Activated CD4-positive, alpha-beta T cell treated with anti-CD3 and anti-CD28 coated beads, Interleukin-2, Interleukin-6, amounts not matched to agents 100 ng/mL and 50 ng/mL, durations not matched to agents 16 hours and 8 hours (primary cell): ENCODE measurements around the gene SEC22A.

ENCODE experiments used
- DNase-seq: peaks from one replicate; pipeline ENCODE4 v3.0.0-alpha.2; 2020

The SEC22A gene

DNA sequence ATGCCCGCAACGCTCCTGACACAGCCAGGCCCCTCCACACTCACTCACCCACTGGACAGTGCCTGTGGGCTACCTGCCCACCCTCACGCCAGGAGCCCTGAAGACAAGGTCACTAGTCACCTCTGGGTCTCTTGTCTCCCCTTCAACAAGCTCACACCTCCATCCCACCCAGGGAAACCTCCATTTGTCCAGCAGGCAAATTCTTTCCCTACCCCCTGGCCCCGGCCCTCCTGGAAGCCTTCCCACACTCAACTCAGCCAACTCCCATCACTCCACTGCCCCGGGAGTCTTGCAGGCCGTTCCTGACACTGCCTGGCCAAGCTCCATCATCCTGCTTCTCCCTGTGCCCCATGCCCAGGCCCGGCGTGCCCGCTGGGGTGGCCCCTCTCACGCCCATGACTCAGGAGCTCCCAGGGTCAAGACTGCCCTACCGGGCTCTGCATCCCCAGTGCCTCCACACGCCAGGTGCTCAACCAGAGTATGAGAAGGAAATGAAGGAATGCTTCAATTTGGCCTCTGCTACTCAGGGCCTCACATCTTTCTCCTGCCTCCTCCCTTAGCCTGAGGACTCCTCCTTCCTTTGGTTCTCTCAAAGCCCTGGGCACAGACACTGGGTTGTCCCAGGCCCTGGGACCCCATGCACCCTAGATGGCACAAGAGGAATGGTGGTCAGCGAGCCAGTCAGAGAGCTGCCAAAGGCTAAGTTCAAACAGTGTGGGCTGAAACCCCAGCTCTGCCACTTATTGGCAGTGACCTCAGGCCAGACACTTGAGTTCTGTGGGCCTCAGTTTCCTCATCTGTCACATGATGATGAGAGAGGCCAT is 88.6 kb downstream of the SEC22A start:
- DNase-seq: no peak

DNA sequence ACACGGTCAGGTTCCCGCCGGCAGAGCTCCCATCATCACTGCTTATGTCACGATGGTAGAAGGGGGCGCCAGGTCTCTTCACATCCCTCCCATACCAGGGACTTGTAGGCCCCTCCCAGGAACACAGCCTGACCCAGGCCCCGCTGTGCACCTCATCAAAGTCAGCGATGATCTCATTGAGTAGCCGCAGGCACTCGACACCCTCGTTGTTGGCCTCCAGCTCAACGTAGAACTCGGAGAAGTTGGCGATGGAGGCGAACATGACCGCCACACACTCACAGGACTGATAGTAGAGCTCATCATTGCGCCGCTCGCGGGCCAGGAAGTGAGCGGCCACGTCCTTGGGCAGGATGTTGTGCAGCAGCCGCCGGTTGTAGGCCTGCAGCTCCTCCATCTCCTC is 89.2 kb downstream of the SEC22A start:
- DNase-seq: no peak

DNA sequence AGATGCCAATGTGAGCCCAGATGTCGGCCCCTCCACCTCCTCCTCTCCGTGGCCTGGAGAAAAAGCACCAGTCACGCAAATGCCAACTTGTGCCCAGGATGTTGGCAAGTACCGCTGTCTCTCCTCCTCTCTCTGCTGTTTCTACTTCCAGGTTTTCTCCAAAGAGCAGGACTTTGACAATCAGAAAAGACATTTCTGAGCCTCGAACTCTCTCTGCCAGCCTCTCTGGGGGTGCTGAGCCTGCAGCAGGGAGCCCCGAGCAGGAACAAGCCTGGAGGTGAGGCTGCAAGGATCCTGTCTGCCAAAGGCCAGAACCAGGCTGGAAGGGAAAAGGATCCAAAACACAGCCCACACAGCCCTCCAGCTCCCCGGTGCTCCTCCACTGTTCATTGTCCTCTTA is 89.7 kb downstream of the SEC22A start:
- no peak for DNase-seq

DNA sequence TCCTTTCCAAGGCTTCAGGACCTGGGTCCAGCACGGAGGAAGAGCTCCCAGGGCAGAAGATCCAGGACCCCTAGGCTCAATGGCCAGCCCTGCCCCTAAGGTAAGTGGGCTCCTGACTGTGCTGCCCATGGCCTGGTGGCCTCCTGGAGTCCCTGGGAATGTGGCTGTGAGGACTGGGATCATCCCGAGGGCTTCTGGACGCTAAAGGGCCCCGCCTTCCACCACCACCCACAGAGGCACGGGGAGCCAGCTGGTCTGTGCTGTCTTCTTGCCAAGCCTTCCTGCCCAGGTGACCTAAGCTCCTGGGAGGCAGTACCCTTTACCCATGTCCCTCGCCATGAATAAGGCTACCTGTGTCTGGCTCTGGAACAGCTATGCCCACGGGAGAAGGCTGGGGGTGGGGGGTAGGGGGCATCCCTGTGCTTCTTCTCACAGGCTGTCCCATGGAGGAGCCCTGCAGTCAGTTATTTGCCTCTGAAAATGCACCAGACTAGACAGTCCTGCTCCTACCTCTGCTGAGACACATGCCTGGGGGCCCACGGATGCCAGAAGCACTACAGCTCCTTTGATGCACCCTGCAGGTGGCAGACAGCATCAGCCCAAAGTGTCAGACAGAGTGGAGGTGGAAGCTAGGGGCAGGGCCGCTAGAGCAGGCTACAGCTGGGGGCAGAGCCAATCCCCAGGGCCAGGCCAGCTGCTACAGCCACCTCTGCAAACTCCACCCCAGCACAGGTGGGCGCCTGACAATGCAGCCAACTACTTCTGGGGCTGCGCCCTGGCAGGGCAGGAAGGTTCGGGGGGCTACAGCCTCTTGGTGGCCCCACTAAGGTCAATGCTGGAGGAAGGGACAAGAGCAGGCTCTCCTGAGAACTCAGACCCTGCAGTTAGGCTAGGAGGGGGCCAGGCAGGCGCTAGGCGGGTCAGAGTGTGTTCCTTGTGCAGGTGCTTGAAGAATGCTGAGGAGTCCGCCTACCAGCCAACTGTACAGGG is 90.9 kb downstream of the SEC22A start:
- DNase-seq: no peak

DNA sequence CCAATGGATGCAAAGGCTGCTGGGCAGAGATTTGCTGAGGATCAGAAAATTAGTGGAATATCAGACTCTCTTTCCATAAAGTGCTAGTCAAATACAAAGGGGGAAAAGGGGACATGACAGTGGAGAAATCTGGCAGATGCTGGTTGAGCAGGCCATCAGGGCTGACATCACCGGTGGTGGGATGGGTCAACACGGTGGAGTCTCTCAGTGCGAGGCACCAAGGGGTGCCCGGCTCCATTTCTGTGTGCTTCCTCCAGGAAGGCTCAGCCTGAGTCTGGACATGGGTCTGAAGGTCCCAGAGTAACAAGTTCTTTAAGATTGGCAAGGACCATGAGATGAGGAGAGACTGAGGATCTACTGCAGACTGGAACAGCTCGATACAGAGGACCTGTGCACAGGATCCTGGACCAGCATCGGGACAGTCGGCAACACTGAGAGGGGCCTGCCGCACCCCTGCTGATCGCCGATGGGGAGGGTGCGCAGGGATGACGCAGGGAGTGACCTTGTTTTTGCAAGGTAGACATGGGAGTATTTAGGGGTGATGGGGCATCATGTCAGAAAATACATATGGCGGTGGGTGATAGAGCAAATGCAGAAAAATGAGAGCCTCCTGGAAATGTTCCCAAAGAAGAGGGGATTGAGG is 92.7 kb downstream of the SEC22A start:
- DNase-seq: no peak

DNA sequence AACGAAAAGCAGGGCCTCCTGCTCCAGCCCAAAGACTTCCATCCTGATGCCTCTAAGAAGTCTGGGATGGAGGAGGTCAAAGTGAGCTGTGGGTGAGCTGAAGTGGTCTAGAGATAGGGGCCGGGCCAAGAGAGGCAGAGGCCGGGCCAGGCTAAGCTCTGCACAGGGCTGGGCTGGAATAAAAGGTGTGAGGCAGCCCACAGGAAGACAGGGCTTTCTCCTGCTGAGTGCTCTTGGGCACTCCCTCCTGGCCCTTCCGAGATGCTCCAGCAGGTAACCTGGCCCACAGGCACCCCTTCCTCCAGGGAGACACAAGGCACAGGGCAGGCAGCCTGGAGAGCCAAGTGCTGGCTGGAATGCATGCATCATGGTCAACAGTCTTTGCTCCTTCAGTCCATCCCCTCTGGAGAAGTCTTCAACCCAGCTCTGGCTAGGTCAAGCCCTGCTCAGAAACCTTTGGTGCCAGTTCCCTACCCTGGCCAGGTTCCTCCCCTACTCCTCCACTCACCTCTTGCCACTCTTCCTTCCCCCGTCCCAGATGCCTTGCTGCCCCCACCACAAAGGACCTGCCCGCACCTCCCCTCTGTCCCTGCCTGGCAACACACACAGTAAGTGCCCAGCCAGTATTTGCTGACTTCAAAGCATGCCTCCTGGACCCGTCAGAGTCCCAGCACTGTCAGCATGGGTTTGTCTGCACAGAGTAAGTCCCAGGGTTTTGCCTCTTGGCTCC is 93.6 kb downstream of the SEC22A start:
- DNase-seq: no peak

DNA sequence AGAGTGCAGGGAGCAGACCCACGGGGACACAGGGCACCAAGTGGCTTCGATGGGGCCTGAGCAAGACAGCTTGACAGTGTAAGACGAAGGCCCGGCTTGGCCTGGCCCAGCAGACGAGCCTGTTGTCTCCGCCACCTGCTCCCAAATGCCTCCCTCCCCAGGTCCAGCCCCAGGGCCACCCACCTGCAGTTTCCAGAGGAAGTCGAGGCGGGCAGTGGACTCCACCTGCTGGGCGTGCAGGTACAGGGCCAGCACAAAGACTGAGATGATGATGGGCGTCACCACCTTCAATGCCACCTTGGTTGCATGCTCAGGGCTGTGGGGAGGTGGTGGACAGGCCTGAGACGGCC is 94.1 kb downstream of the SEC22A start:
- no peak for DNase-seq

DNA sequence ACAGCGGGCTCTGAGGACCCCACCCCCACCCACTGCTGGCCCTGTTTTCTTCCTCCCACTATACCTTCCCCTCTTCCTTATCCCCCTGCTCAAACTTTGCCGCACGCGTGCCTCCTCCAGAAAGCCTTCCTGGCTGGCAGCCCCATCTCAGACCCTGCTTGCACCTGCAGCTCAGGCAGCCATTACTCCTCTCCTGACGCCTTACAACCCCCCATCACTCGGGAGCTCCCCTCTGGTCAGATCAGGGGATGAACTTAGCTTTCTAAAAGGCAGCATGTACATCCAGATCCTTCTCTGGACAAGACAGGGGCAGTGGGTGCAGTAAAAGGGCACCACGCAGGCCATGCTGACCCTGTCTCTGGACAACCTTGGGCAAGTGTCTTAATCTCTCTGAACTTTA is 94.5 kb downstream of the SEC22A start:
- DNase-seq: no peak

DNA sequence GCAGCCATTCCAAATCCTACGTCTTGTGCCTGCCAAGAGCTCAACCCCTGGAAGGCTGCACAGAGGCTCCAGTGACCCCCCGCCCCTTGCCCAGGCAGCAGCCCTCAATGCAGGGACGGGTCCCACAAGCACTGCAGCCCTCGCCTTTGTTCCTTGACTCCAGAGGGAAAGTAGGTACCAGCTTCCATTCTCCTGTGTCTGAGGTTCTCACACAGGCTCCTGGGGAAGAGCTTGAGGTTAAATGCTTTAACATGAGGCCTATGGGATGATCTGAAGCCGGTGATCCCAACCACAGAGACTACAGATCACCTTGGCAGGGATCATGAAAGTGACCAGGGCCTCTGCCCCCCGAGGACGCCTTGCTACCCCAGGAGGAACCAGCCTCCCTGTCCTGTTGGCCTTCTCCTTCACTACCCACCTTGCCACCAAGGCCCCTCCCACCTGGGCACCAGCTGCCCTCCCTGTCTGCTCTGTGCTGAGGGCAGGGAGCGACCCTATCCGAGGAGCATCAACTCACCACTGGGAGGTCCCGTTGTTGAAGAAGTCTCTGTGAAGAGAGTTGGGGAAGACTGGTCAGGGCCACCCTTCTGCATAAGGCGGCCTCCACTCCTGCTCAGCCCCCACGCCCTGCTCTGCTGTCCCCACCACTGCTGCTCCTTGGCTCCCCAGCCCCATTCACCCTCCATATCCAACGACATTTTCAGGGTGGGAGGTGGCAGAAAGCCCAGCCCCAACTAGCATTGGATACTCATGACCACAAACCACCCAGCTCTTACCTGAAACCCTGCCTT is 95.3 kb downstream of the SEC22A start:
- no peak for DNase-seq

DNA sequence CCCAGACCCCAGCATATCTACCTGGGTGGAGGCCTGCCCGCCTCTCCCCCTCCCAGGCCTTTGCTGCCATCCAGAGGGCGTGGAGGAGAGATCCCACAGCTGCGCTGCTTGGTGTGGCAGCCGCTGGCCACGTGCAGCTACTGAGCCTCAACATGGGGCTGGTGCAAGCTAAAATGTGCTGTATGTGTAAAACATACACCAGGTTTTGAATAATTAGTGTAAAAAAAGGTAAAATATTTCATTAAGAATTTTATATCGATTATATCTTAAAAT is 95.8 kb downstream of the SEC22A start:
- DNase-seq: no peak

DNA sequence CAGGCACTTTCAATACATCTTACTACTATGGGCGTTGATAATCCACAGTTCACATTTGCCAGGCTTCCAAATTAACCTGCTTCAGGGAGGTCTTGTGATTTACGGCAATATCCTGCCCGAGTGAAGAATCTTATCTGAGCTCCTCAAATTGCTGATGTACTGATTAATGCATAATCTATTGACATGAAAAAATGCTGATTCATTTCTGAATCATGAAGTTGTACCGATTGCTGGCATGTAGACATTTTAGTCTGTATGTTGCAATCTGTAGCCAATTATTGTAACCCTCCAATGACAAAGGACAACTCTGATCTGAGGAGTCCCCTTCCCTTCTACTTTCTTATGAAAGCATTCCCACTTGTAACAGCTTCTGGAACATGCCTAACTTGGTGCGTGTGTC is 97.2 kb downstream of the SEC22A start:
- DNase-seq: no peak

DNA sequence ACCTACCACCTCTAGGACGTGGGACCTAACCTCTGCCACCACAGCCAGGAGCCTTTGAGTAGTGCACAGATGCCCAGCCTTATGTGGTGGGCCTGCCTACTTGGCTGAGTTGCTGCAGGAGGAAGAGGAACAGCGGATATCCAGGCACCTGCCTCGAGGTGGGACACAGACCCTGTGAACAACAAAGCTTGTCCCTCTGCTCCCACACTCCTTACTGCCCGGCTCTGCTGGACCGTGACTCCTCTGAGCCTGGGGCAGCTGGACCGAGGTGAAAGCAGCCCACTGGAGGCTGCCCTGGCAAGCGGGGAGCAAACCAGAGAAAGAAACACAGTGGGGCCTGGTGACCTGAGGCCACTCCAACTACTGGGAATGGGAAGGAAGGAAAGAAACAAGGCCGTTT is 97.8 kb downstream of the SEC22A start:
- no peak for DNase-seq

DNA sequence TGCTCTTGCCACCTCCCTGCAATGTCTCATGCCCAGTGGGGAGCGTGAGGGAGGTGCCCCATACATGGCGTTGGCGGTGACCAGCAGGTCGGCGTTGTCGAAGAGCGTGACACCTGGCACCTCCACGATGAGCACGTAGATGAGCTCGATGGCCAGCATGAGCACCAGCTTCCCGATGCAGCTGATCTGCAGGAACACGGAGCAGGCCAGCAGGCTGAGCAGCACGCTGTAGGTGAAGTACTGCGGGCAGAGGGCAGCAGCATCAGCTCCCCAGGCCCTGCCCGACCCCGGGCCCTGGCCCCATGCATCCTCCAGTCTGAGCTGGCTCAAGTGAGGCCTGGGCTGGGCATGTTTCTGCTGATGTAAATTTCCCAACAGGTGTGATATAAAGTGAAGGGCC is 98.3 kb downstream of the SEC22A start:
- DNase-seq: no peak

DNA sequence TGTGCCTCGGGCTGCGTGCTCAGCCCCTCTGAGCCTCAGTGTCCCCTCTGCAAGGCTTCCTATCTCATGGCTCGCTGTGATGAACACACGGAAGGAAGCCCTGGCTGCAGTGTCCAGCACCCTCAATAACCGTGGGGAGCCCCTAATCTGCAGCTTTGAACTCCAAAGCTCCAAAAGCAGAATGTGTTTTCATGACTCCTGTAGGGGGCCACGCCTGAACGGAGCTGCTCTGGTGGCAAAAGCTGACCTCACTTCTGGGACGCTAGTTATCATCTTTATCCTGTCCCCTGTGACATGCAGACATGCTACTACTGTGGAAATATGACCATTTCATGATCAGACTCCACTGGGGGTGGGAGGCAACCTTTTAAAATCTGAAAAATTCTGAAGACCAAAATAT is 98.8 kb downstream of the SEC22A start:
- DNase-seq: no peak

DNA sequence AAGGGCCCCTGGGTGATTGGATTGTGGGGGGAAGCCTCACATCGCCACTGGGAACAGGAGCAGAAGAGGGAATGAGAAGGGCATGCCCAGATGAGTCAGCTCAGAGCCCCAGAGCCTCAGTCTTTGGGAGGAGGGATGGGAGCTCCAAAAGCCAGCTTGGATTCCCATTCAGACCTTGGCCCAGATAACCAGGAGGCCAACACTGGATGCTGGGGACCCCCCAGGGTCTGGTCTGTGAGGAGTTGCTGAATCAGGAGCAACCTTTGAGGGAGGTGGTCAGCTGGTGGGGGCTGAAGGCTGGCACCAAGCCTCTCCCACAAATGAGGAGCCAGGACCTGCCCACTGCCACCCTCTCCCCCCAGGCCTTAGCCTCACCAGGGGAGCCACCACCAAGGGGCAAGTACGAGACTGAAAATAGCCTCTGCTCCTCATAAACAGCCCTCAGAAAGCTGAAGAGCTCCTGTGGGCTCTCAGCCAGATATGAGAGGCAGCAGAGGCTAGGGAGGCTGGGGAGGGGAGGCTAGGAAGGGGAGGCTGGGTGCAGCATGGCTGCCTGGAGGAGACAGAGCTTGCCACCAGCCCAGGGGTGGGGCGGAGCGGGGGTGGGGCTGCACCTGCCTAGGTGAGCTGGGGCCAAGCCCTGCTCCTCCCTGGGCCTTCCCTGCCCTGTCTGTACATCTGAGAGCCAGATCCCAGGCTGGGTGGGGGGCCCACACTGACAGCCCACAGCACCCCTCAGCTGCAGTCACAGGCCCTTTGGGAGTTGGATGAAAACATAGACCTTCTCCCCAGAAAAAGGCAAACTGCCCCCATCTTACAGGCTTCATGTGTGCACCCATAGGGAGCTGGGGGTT is 99.8 kb downstream of the SEC22A start:
- no peak for DNase-seq

DNA sequence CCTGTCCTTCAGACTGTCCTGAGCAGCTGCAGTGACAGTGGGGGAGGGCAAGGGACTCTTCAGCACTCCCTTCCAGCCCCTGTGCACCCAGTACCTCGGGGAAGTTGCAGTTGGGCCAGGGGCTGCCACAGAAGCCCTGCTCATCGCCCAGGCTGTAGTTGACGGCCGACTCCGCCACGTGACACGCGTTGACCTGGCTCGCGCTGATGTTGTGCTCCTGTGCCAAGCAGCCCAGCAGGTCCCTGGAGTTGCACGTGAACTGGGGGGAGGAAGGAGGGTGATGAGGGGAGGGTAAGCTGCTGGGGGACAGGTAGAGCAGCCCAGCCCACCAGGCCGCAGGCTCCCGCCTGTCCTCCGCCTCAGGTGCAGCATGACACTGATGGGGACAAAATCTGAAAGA is 101.2 kb downstream of the SEC22A start:
- no peak for DNase-seq

DNA sequence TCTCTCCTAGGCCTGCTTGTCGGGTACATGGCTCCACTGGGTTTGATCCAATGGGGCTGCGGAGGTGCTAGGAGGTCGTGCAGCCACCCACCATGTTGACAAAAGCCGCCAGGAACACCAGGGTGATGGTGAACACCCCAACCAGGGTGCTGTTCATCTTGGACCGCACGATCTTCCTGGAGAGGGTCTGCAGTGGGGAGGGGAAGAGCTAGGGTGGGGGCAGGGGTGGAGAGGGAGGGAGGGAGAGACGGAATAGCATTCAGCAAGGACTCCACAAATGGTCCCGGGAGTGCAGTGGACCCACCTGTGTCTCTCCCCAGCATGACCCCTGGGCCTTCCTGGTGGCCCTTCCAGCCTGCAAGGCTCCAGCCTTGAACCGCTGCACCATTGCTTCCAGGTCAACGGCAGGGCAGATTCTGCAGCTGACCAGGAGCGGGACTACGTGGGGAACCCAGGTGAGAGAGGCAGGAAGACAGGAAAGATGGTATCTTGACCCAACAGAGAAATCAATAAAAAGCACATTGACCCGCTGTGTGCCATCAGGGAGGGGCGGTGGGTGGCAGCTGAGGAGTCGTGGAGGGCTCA is 102.3 kb downstream of the SEC22A start:
- no peak for DNase-seq

DNA sequence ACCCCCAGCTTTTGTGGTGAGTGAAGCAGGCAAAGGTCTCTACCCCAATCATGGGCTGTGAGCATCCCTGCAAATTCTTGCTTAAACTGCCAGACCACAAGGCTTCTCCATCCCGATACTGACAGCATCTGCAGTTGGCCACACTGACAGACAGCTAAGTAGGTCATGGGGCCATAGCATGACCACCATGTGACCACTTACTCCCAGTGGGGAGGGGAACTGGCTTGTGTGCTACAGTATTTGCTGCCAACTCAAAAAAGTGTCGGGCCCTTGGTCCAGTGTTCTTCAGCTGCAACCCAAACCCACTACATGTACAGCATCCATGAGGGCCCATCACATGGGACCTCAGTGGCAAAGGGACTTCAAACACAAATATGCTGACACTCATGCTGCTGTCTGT is 103.4 kb downstream of the SEC22A start:
- DNase-seq: no peak

DNA sequence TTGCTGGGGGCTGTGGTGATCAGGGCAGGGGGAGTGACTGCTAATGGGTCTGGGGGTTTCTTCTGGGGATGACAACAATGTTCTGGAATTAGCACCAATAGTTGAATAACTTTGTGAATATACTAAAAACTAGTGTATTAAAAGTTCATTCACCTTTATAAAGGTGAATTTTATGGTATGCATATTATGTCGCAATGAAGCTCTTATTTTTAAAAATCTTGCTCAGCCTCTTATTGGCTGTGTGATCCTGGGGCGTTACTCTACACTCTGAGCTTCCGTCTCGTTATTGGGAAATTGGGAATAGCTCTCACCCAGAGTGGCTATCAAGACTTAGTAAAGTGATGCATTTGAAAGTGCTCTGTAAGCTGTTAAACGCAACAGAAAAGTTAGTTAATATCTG is 105.3 kb downstream of the SEC22A start:
- no peak for DNase-seq

DNA sequence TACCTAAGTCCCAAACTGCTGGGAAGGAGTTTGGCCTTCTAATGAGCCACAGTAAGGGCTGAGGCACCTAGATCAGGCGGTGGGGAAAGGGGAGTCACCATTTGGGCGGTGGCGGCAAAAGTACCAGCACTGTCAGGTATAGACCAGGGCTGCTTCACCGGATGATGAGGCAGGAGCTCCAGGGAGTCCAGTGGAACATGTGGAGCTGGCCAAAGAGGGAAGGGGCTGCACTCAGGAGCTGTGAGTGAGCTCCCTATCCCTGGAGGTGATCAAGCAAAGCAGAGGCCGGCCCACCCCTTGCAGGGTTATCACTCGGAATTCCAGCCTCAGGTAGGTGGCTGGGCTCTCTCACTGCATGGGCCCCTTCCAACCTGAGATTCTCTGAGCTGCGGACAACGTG is 108.4 kb downstream of the SEC22A start:
- DNase-seq: no peak

DNA sequence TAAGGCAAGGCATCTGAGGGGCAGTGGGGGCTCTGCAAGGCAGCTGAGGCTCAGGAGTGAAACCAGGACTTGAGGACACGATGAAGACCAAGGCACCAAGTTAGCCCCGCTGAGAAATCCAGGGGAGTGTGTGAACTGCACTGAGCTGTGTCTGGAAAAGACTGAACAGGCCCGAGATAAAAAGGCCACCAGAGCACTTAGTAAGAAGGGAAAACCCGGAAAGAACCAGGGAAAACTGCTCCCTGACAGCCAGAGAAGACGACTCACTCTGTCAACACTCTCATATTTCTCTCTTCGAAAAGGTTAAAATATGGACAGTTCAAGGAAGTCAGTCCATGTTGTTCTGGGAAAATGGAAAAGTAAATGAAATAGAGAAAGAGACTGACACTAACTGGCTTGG is 109.0 kb downstream of the SEC22A start:
- DNase-seq: no peak
